Measurements from ENCODE around the gene PACSIN3. TPM values are rescaled to one million over a fixed set of nuclear protein-coding genes. Genes with fewer than 3 reads are reported as not detected.
A peak's percentile ranks its signal among the peaks of the same experiment; 100 is the strongest.
"Not testable (repeated sequence)": the region's sequence is repeated elsewhere in the genome, so short reads cannot be mapped to it uniquely, and the experiment has no call there.

Gene PACSIN3
- polyA plus RNA-seq (ENCODE audit: insufficient read length), result 27.6 TPM
- long read RNA-seq, donor 1, partial matches to known transcripts, result 8 of 11 reads
- long read RNA-seq, donor 1, other reads (novel, unspliced or antisense), result 0 of 11 reads
- long read RNA-seq, donor 2, partial matches to known transcripts, result 0 of 4 reads
- long read RNA-seq, donor 2, other reads (novel, unspliced or antisense), result 0 of 4 reads
- long read RNA-seq, donor 3, partial matches to known transcripts, result 5 of 6 reads
- long read RNA-seq, donor 3, other reads (novel, unspliced or antisense), result 0 of 6 reads
- long read RNA-seq, donor 4, result 0 reads
- long read RNA-seq, donor 5, transcript PACSIN3-201 (11 exons, 1,843 nt), result major isoform, 10 of 11 reads
- long read RNA-seq, donor 5, partial matches to known transcripts, result 0 of 11 reads
- long read RNA-seq, donor 5, other reads (novel, unspliced or antisense), result 0 of 11 reads
- long read RNA-seq, donor 6, partial matches to known transcripts, result 0 of 5 reads
- long read RNA-seq, donor 6, other reads (novel, unspliced or antisense), result 0 of 5 reads
- long read RNA-seq, donor 7, transcript PACSIN3-201 (11 exons, 1,843 nt), result major isoform, 5 of 5 reads
- long read RNA-seq, donor 7, partial matches to known transcripts, result 0 of 5 reads
- long read RNA-seq, donor 7, other reads (novel, unspliced or antisense), result 0 of 5 reads
- long read RNA-seq, donor 8, partial matches to known transcripts, result 0 of 2 reads
- long read RNA-seq, donor 8, other reads (novel, unspliced or antisense), result 0 of 2 reads

- no peak for DNase-seq
Observed at GRCh38 chr11:47186076-47186699, at the start of gene PACSIN3. PACSIN3 (minus strand) TSS chr11:47186434; CDS start chr11:47182727, 3,707 bp downstream.

GRCh38 chr11:47235163-47235562 is 48.9 kb upstream of the PACSIN3 start:
- DNase-seq, result no peak

GRCh38 chr11:47234669-47235100 is 48.5 kb upstream of the PACSIN3 start:
- no peak for DNase-seq

- DNase-seq, result no peak
Observed at GRCh38 chr11:47233989-47234668, 47.9 kb upstream of the PACSIN3 start.

GRCh38 chr11:47233051-47233450 is 46.8 kb upstream of the PACSIN3 start:
- DNase-seq, result no peak

GRCh38 chr11:47229161-47229560 is 42.9 kb upstream of the PACSIN3 start:
- no peak for DNase-seq

GRCh38 chr11:47225552-47226400 is 39.5 kb upstream of the PACSIN3 start:
- no peak for DNase-seq

GRCh38 chr11:47222696-47223095 is 36.5 kb upstream of the PACSIN3 start:
- DNase-seq, result no peak

- DNase-seq, result no peak
Observed at GRCh38 chr11:47220401-47220821, 34.2 kb upstream of the PACSIN3 start.

GRCh38 chr11:47216121-47216798 is 30.0 kb upstream of the PACSIN3 start:
- DNase-seq, result no peak

GRCh38 chr11:47215366-47215910 is 29.2 kb upstream of the PACSIN3 start:
- peak; percentile 45 for DNase-seq

- peak; percentile 78 for DNase-seq
Observed at GRCh38 chr11:47213950-47214565, 27.8 kb upstream of the PACSIN3 start.

- DNase-seq, result no peak
Observed at GRCh38 chr11:47212938-47213337, 26.7 kb upstream of the PACSIN3 start.

GRCh38 chr11:47208628-47209027 is 22.4 kb upstream of the PACSIN3 start:
- no peak for DNase-seq

GRCh38 chr11:47208008-47208552 is 21.8 kb upstream of the PACSIN3 start:
- not testable (repeated sequence) for DNase-seq

GRCh38 chr11:47207459-47207858 is 21.2 kb upstream of the PACSIN3 start:
- no peak for DNase-seq

GRCh38 chr11:47206577-47206976 is 20.3 kb upstream of the PACSIN3 start:
- DNase-seq, result not testable (repeated sequence)

- no peak for DNase-seq
Observed at GRCh38 chr11:47204637-47204989, 18.4 kb upstream of the PACSIN3 start.

GRCh38 chr11:47202576-47202975 is 16.3 kb upstream of the PACSIN3 start:
- DNase-seq, result no peak

GRCh38 chr11:47201015-47201414 is 14.8 kb upstream of the PACSIN3 start:
- DNase-seq, result no peak

Measured in left kidney (tissue), 8 donors.